HL-60 (cell line): ENCODE measurements around the gene ARF3.

Experiments
- CTCF ChIP-seq: IDR thresholded peaks from one replicate; pipeline ENCODE4 v1.5.1; 2011; ENCODE audit warnings: low read length, control low read depth, inconsistent platforms; ENCODE audit not compliant: insufficient read depth
- POLR2AphosphoS5 ChIP-seq: IDR thresholded peaks from 2 replicates; pipeline ENCODE4 v1.6.1; 2012; ENCODE audit warnings: low read depth
- REST ChIP-seq: IDR thresholded peaks from 2 replicates; pipeline ENCODE4 v1.6.1; 2012; ENCODE audit warnings: low read depth; ENCODE audit not compliant: insufficient replicate concordance

GRCh38 chr12:48997719-48998496 is 40.6 kb upstream of the ARF3 start:
- no peak for TF ChIP-seq POLR2AphosphoS5
- TF ChIP-seq CTCF: no peak
- TF ChIP-seq REST: no peak
